ENCODE data around the gene BCL2.

Gene BCL2

GRCh38 chr18:63109022-63109421, 210.5 kb downstream of the BCL2 start:
- TF ChIP-seq EZH2phosphoT487 (IDR thresholded peaks at IDR 0.05; ENCODE audit: low read depth) = no peak
- no peak for TF ChIP-seq CTCF (IDR thresholded peaks at IDR 0.05; ENCODE audit: low read depth, low read length)
- no peaks in the 10 kb centered on the region for H3K79me2 ChIP-seq (ENCODE audit: low read length)
- H4K20me1 ChIP-seq (ENCODE audit: insufficient read depth, low read length) = no peaks in the 10 kb centered on the region
- H3K9ac ChIP-seq (ENCODE audit: low read length) = no peak overlapping the region
- no peak overlapping the region for H2AFZ ChIP-seq (ENCODE audit: low read depth, low read length)
- H3K4me3 ChIP-seq (ENCODE audit: low read length) = no peak overlapping the region
- peaks cover 4% of the 10 kb centered on the region for H3K36me3 ChIP-seq (replicated peaks; ENCODE audit: low read depth, low read length)
- peaks cover 55% of the 10 kb centered on the region for H3K4me1 ChIP-seq (ENCODE audit: low read length)
- no peak overlapping the region for H3K4me2 ChIP-seq (ENCODE audit: low read length)
- peaks cover 10% of the 10 kb centered on the region for H3K27me3 ChIP-seq (ENCODE audit: low read depth, low read length)
- H3K9me3 ChIP-seq (ENCODE audit: insufficient read depth, low read length) = no peaks in the 10 kb centered on the region
- no peak overlapping the region for H3K27ac ChIP-seq (ENCODE audit: low read length)

DNA sequence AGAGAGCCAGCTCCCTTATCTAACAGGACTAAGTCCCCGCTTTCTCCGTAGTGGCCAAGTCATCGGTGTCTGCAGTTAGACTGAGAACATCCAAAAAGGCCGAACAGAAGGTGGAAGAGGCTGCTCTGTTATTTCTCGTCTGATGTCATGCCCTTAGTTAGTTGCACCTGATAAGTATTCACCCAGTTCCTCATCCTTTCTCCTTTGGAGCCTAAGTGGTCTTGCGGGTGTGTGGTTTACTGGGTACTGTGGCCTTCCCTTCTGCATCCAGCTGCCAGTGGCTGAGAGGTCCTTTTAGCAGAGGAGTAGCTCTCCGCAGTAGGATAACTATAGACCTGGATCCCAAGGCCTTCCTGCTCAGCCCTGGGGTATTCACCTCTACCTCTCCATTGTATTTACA, 211.6 kb downstream of the BCL2 start:
- Histone ChIP-seq H3K36me3 (replicated peaks; ENCODE audit: low read depth, low read length) (peaks cover 4% of the 10 kb centered on the region), H2AFZ (ENCODE audit: low read depth, low read length) (no peak overlapping the region), H3K4me2 (ENCODE audit: low read length) (peak overlapping the region; percentile 81), H4K20me1 (ENCODE audit: insufficient read depth, low read length) (no peaks in the 10 kb centered on the region), H3K79me2 (ENCODE audit: low read length) (no peaks in the 10 kb centered on the region), H3K27ac (ENCODE audit: low read length) (no peak overlapping the region), H3K9ac (ENCODE audit: low read length) (no peak overlapping the region), H3K4me1 (ENCODE audit: low read length) (peaks cover 55% of the 10 kb centered on the region), H3K27me3 (ENCODE audit: low read depth, low read length) (peaks cover 13% of the 10 kb centered on the region), H3K9me3 (ENCODE audit: insufficient read depth, low read length) (no peaks in the 10 kb centered on the region), H3K4me3 (ENCODE audit: low read length) (peak overlapping the region; percentile 56)
- TF ChIP-seq EZH2phosphoT487 (IDR thresholded peaks at IDR 0.05; ENCODE audit: low read depth) = no peak
- TF ChIP-seq CTCF (IDR thresholded peaks at IDR 0.05; ENCODE audit: low read depth, low read length) = no peak

GRCh38 chr18:63107171-63107845, 212.3 kb downstream of the BCL2 start:
- Histone ChIP-seq H3K27ac (ENCODE audit: low read length) (peak overlapping the region; percentile 40), H3K27me3 (ENCODE audit: low read depth, low read length) (peaks cover 15% of the 10 kb centered on the region), H2AFZ (ENCODE audit: low read depth, low read length) (no peak overlapping the region), H3K4me2 (ENCODE audit: low read length) (peak overlapping the region; percentile 81), H3K9me3 (ENCODE audit: insufficient read depth, low read length) (no peaks in the 10 kb centered on the region), H3K9ac (ENCODE audit: low read length) (peak overlapping the region; percentile 11; the same call in 1 of the 2 replicates), H3K4me3 (ENCODE audit: low read length) (peak overlapping the region; percentile 56), H4K20me1 (ENCODE audit: insufficient read depth, low read length) (no peaks in the 10 kb centered on the region), H3K36me3 (replicated peaks; ENCODE audit: low read depth, low read length) (peaks cover 4% of the 10 kb centered on the region), H3K79me2 (ENCODE audit: low read length) (no peaks in the 10 kb centered on the region), H3K4me1 (ENCODE audit: low read length) (peaks cover 55% of the 10 kb centered on the region)
- TF ChIP-seq CTCF (IDR thresholded peaks at IDR 0.05; ENCODE audit: low read depth, low read length) = no peak
- peak; percentile 67; the same call in 1 of the 2 replicates for TF ChIP-seq EZH2phosphoT487 (IDR thresholded peaks at IDR 0.05; ENCODE audit: low read depth)

DNA sequence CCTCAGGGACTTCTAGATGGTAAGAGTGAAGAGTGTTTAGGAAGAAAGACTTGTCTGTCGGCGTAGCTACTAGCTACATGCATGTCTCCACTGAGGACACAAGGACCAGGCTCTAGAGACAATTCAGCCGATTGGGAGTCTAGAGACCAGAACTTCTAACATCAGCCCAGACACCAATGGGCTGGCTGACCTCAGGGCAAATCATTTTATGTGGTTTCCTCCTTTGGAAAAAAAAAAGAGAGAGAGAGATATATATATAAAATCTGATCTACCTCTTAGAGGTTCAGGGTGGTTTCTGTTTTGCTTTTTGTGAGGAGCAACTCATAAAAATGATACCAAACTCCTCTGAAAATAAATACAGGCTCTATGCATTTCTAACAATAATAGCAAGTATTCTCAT, 212.8 kb downstream of the BCL2 start:
- peak overlapping the region; percentile 4; the same call in 1 of the 2 replicates for H2AFZ ChIP-seq (ENCODE audit: low read depth, low read length)
- H3K4me2 ChIP-seq (ENCODE audit: low read length) = peak overlapping the region; percentile 81
- H3K27me3 ChIP-seq (ENCODE audit: low read depth, low read length) = peaks cover 15% of the 10 kb centered on the region
- H3K79me2 ChIP-seq (ENCODE audit: low read length) = no peaks in the 10 kb centered on the region
- peaks cover 55% of the 10 kb centered on the region for H3K4me1 ChIP-seq (ENCODE audit: low read length)
- peaks cover 4% of the 10 kb centered on the region for H3K36me3 ChIP-seq (replicated peaks; ENCODE audit: low read depth, low read length)
- H3K4me3 ChIP-seq (ENCODE audit: low read length) = peak overlapping the region; percentile 56
- no peaks in the 10 kb centered on the region for H3K9me3 ChIP-seq (ENCODE audit: insufficient read depth, low read length)
- H3K9ac ChIP-seq (ENCODE audit: low read length) = peak overlapping the region; percentile 11; the same call in 1 of the 2 replicates
- H4K20me1 ChIP-seq (ENCODE audit: insufficient read depth, low read length) = no peaks in the 10 kb centered on the region
- TF ChIP-seq EZH2phosphoT487 (IDR thresholded peaks at IDR 0.05; ENCODE audit: low read depth) (no peak), CTCF (IDR thresholded peaks at IDR 0.05; ENCODE audit: low read depth, low read length) (no peak)
- H3K27ac ChIP-seq (ENCODE audit: low read length) = peak overlapping the region; percentile 40
